ENCODE data around the gene COL5A1.

COL5A1 gene

GRCh38 chr9:134818000-134818568 is 176.5 kb downstream of the COL5A1 start:
- TF ChIP-seq ZFX (IDR thresholded peaks at IDR 0.05) (no peak), CTCF (conservative IDR thresholded peaks at IDR 0.05) (no peak)
- no peak overlapping the region for H3K27ac ChIP-seq

DNA sequence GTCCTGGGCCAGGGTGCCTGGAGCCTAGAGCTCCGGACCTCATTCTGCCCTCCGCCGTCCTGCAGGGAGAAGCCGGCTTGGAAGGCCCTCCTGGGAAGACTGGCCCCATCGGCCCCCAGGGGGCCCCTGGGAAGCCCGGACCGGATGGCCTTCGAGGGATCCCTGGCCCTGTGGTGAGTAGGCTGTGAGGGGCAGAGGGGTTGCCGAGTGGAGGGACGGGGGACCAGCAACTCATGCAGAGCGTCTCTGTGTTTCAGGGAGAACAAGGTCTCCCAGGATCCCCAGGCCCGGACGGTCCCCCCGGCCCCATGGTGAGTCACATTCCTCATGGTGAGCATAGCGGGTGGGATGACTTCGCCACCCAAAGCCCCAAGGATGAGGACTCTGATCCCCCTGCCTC is 177.0 kb downstream of the COL5A1 start:
- no peak for TF ChIP-seq ZFX (IDR thresholded peaks at IDR 0.05)
- TF ChIP-seq CTCF (conservative IDR thresholded peaks at IDR 0.05): no peak
- H3K27ac ChIP-seq: no peak overlapping the region

GRCh38 chr9:134820901-134821300 is 179.3 kb downstream of the COL5A1 start:
- TF ChIP-seq CTCF (conservative IDR thresholded peaks at IDR 0.05) (no peak), ZFX (IDR thresholded peaks at IDR 0.05) (no peak)
- no peak overlapping the region for H3K27ac ChIP-seq

- H3K27ac ChIP-seq: no peak overlapping the region
- TF ChIP-seq ZFX (IDR thresholded peaks at IDR 0.05): no peak
- no peak for TF ChIP-seq CTCF (conservative IDR thresholded peaks at IDR 0.05)
These were observed 180.9 kb downstream of the COL5A1 start for GRCh38 chr9:134822541-134822940.

DNA sequence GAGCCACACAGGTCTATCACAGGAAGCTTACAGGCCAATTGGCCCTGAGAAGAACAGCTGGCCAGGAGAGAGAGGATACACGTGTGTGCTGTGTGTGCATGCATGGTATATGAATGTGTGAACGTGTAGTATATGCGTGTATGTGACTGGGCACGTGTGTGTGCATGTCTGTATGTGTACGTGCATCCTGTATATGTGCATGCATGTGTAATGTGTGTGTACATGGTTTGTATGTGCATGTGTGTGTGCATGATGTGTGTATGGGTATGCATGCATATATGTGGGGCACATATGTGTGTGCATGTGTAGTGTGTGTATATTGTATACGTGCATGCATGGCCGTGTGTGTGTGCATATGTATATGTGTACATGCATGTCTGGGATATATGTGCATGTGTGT is 182.0 kb downstream of the COL5A1 start:
- no peak for TF ChIP-seq ZFX (IDR thresholded peaks at IDR 0.05)
- TF ChIP-seq CTCF (conservative IDR thresholded peaks at IDR 0.05): no peak
- no peak overlapping the region for H3K27ac ChIP-seq

DNA sequence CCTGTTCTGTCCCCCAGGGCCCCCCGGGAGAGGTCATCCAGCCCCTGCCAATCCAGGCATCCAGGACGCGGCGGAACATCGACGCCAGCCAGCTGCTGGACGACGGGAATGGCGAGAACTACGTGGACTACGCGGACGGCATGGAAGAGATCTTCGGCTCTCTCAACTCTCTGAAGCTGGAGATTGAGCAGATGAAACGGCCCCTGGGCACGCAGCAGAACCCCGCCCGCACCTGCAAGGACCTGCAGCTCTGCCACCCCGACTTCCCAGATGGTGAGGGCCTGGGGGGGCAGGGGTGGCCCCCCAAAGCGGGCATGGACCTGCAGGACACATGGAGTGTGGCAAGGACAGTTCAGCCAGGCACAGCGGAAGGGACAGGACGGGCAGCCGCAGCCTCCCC is 183.0 kb downstream of the COL5A1 start:
- TF ChIP-seq ZFX (IDR thresholded peaks at IDR 0.05): no peak
- no peak overlapping the region for H3K27ac ChIP-seq

- no peak overlapping the region for H3K27ac ChIP-seq
- TF ChIP-seq CTCF (conservative IDR thresholded peaks at IDR 0.05) (no peak), ZFX (IDR thresholded peaks at IDR 0.05) (no peak)
These were observed 183.4 kb downstream of the COL5A1 start for GRCh38 chr9:134825025-134825424.

All from C4-2B (cell line).